ENCODE measurements around the gene MSRB2.
A peak's percentile ranks its signal among the peaks of the same experiment; 100 is the strongest.

MSRB2 gene

DNA sequence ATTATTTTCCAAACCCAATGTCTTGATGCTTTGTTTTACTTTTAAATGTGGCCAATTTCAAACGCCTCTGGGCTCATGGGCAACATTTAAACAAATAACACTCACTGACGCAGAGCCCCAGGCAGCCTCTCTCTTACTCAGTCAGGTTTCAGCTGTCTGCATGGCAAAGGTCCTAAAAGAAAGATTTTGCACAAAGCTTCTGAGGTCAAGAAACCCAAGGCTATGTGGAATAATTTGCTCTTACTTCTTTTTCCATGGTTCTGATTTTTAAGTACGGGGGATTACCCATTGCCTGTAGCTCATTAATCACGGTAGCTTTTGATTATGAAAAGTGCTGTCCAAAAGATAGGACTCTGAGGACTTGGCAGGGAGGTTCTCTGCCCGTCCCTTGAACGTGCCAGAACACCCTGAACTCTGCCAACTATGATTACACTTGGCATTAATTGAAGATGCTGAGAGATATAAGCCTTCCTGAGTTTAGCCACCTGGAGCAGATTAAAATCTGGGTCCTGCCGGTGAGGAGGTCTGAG, 14.1 kb upstream of the MSRB2 start:
- peaks cover 2% of the 10 kb centered on the region for H3K9me3 ChIP-seq (ENCODE audit: severe bottlenecking)
- TF ChIP-seq, protein P1, sequence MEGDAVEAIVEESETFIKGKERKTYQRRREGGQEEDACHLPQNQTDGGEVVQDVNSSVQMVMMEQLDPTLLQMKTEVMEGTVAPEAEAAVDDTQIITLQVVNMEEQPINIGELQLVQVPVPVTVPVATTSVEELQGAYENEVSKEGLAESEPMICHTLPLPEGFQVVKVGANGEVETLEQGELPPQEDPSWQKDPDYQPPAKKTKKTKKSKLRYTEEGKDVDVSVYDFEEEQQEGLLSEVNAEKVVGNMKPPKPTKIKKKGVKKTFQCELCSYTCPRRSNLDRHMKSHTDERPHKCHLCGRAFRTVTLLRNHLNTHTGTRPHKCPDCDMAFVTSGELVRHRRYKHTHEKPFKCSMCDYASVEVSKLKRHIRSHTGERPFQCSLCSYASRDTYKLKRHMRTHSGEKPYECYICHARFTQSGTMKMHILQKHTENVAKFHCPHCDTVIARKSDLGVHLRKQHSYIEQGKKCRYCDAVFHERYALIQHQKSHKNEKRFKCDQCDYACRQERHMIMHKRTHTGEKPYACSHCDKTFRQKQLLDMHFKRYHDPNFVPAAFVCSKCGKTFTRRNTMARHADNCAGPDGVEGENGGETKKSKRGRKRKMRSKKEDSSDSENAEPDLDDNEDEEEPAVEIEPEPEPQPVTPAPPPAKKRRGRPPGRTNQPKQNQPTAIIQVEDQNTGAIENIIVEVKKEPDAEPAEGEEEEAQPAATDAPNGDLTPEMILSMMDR (IDR thresholded peaks at IDR 0.05; ENCODE audit: poor library complexity, severe bottlenecking), result no peak
- peak; percentile 71 for ATAC-seq (ENCODE audit: low read depth)
- H3K27ac ChIP-seq (ENCODE audit: poor library complexity, severe bottlenecking), result no peak overlapping the region
- no peaks in the 10 kb centered on the region for H3K36me3 ChIP-seq (ENCODE audit: low read depth)
- peaks cover 4% of the 10 kb centered on the region for H3K4me1 ChIP-seq (ENCODE audit: insufficient read depth, poor library complexity, severe bottlenecking)
- H3K27me3 ChIP-seq (ENCODE audit: insufficient read depth, poor library complexity, severe bottlenecking), result no peaks in the 10 kb centered on the region
- DNase-seq (ENCODE audit: low spot score), result no peak
- no peak overlapping the region for H3K4me3 ChIP-seq (ENCODE audit: severe bottlenecking)

DNA sequence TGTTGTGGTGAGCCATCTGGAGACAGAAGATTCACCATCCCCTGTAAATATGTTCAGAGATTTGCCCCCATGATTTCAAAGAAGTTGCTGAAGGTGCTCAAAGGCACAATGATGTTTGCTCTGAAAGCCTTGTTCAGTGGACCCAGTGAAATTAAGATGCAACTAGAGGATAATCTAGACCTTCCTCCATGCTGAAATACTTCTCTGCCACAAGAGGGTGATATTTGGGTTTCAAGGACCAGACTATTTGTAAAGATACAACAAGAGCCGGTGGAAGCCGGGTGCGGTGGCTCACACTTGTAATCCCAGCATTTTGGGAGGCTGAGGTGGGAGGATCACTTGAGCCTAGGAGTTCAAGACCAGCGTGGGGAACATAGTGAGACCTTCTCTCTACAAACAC, 13.5 kb upstream of the MSRB2 start:
- H3K27ac ChIP-seq (ENCODE audit: poor library complexity, severe bottlenecking), result no peak overlapping the region
- DNase-seq (ENCODE audit: low spot score) (no peak), ATAC-seq (ENCODE audit: low read depth) (no peak)
- TF ChIP-seq, protein P1 (IDR thresholded peaks at IDR 0.05; ENCODE audit: poor library complexity, severe bottlenecking), result peak; percentile 25
- peaks cover 4% of the 10 kb centered on the region for H3K4me1 ChIP-seq (ENCODE audit: insufficient read depth, poor library complexity, severe bottlenecking)
- no peaks in the 10 kb centered on the region for H3K36me3 ChIP-seq (ENCODE audit: low read depth)
- H3K9me3 ChIP-seq (ENCODE audit: severe bottlenecking), result peaks cover 2% of the 10 kb centered on the region
- no peak overlapping the region for H3K4me3 ChIP-seq (ENCODE audit: severe bottlenecking)
- H3K27me3 ChIP-seq (ENCODE audit: insufficient read depth, poor library complexity, severe bottlenecking), result no peaks in the 10 kb centered on the region

DNA sequence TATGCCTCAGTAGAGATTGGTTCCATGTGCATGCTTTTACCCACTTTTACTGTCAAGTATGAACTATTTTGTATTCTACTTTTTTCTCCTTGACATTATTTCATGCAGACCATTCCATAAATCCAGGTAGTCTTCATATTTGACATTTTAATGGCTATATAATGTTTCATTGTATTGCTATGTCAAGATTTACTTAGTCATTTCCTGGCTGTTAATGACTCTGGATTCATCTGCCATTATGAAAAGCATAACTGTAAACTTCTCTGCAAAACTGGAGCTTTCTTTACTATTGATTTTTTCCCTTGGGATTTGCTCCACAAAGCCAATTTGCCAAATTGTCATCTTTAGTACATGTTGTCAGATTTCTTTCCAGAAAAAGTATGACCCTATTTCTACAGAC, 6.8 kb upstream of the MSRB2 start:
- peak overlapping the region; percentile 37 for H3K27ac ChIP-seq (ENCODE audit: poor library complexity, severe bottlenecking)
- H3K9me3 ChIP-seq (ENCODE audit: severe bottlenecking), result peaks cover 2% of the 10 kb centered on the region
- TF ChIP-seq, protein P1 (IDR thresholded peaks at IDR 0.05; ENCODE audit: poor library complexity, severe bottlenecking), result no peak
- no peaks in the 10 kb centered on the region for H3K36me3 ChIP-seq (ENCODE audit: low read depth)
- H3K27me3 ChIP-seq (ENCODE audit: insufficient read depth, poor library complexity, severe bottlenecking), result no peaks in the 10 kb centered on the region
- H3K4me3 ChIP-seq (ENCODE audit: severe bottlenecking), result no peak overlapping the region
- H3K4me1 ChIP-seq (ENCODE audit: insufficient read depth, poor library complexity, severe bottlenecking), result no peaks in the 10 kb centered on the region
- DNase-seq (ENCODE audit: low spot score), result no peak
- no peak for ATAC-seq (ENCODE audit: low read depth)

DNA sequence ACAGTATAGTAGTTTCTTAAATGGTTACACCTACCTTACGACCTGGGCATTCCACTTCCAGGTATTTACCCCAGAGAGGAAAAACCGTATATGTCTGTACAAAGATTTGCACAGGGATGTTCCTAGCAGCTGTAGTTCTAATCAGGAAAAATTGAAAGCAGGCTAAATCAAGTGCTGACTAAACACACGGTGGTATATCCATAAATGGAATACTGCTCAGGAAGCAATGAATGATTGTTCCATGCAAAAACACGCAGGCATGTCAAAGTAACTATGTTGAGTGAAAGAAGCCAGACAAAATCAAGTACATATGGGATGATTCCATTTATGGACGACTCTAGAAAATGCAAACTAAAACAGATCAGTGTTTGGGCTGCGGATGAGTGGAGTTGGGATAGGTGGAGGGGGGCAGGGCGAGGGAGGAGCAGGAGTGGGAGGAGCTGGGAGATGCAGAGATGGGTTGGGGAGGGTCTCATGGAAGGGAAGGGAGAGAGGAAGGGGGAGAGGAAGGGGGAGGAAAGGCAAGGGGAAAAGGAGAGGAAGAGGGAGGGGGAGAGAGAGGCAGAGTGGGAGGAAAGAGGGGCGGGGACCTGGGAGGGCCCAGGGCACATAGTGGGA, 484 bp upstream of the MSRB2 start:
- Histone ChIP-seq H3K27ac (ENCODE audit: poor library complexity, severe bottlenecking) (peak overlapping the region; percentile 71), H3K9me3 (ENCODE audit: severe bottlenecking) (no peaks in the 10 kb centered on the region), H3K4me3 (ENCODE audit: severe bottlenecking) (no peak overlapping the region), H3K36me3 (ENCODE audit: low read depth) (no peaks in the 10 kb centered on the region), H3K4me1 (ENCODE audit: insufficient read depth, poor library complexity, severe bottlenecking) (peaks cover 10% of the 10 kb centered on the region), H3K27me3 (ENCODE audit: insufficient read depth, poor library complexity, severe bottlenecking) (no peaks in the 10 kb centered on the region)
- no peak for ATAC-seq (ENCODE audit: low read depth)
- DNase-seq (ENCODE audit: low spot score), result no peak
- TF ChIP-seq, protein P1 (IDR thresholded peaks at IDR 0.05; ENCODE audit: poor library complexity, severe bottlenecking), result no peak

Measured in RWPE2 (cell line).